HG02885 (cell line): ENCODE data around the gene GPR158.

ENCODE experiments used
- ATAC-seq: cut with Tn5 transposase; IDR thresholded peaks from one replicate; pipeline ENCODE4 v1.9.1; 2021; ENCODE audit warnings: mild to moderate bottlenecking; ENCODE audit not compliant: unreplicated experiment, poor library complexity

GPR158 gene

GRCh38 chr10:25492040-25492439, 317.2 kb downstream of the GPR158 start:
- ATAC-seq: no peak

GRCh38 chr10:25492680-25493079, 317.9 kb downstream of the GPR158 start:
- no peak for ATAC-seq

- no peak for ATAC-seq
These were observed 318.5 kb downstream of the GPR158 start for GRCh38 chr10:25493122-25493893.

GRCh38 chr10:25497246-25497645, 322.4 kb downstream of the GPR158 start:
- no peak for ATAC-seq

GRCh38 chr10:25498645-25499044, 323.8 kb downstream of the GPR158 start:
- ATAC-seq: no peak

GRCh38 chr10:25501912-25502311, 327.1 kb downstream of the GPR158 start:
- ATAC-seq: no peak

GRCh38 chr10:25502453-25502852, 327.7 kb downstream of the GPR158 start:
- no peak for ATAC-seq

- no peak for ATAC-seq
These were observed 329.5 kb downstream of the GPR158 start for GRCh38 chr10:25504306-25504705.

GRCh38 chr10:25504838-25505237, 330.0 kb downstream of the GPR158 start:
- ATAC-seq: no peak

GRCh38 chr10:25505466-25505865, 330.7 kb downstream of the GPR158 start:
- ATAC-seq: no peak

GRCh38 chr10:25506821-25507335, 332.1 kb downstream of the GPR158 start:
- no peak for ATAC-seq

- ATAC-seq: no peak
These were observed 333.5 kb downstream of the GPR158 start for GRCh38 chr10:25508112-25508815.

- ATAC-seq: no peak
These were observed 334.4 kb downstream of the GPR158 start for GRCh38 chr10:25509151-25509550.

GRCh38 chr10:25522294-25522693, 347.5 kb downstream of the GPR158 start:
- ATAC-seq: no peak

GRCh38 chr10:25522946-25523608, 348.3 kb downstream of the GPR158 start:
- no peak for ATAC-seq

- ATAC-seq: no peak
These were observed 355.5 kb downstream of the GPR158 start for GRCh38 chr10:25530306-25530705.

GRCh38 chr10:25531457-25532061, 356.8 kb downstream of the GPR158 start:
- ATAC-seq: no peak

GRCh38 chr10:25532213-25532612, 357.4 kb downstream of the GPR158 start:
- no peak for ATAC-seq

GRCh38 chr10:25536027-25536426, 361.2 kb downstream of the GPR158 start:
- ATAC-seq: no peak

- no peak for ATAC-seq
These were observed 372.6 kb downstream of the GPR158 start for GRCh38 chr10:25547382-25547781.
